Common myeloid progenitor, CD34-positive (primary cell): ENCODE results near the gene MCM10.

Experiments used
- CTCF ChIA-PET: fragments of 350-600 bp; sonication (Branson Sonifier 250); formaldehyde crosslinking; loops from one replicate; lab custom pipeline; 2021; ENCODE audit warnings: antibody characterized with exemption; lab: Charles Lee
- POLR2A ChIA-PET: fragments of 350-600 bp; sonication (Branson Sonifier 250); formaldehyde crosslinking; loops from one replicate; lab custom pipeline; 2021; ENCODE audit warnings: antibody characterized with exemption; lab: Charles Lee
- DNase-seq, 3 donors: peaks; one replicate each; pipeline versions ENCODE4 v3.0.0 to v3.0.0-alpha.2; 2013
- H3K27ac ChIP-seq, 2 experiments: 1 replicate in 1 of 2; 2 replicates in 1 of 2; pipeline ENCODE4 v1.7.0; 2013; ENCODE audit warnings: inconsistent platforms in 2 of 2, low read length in 2 of 2, mild to moderate bottlenecking in 2 of 2, low read depth in 1 of 2, moderate library complexity in 1 of 2; ENCODE audit not compliant: severe bottlenecking in 2 of 2, insufficient read depth in 1 of 2, poor library complexity in 1 of 2
- H3K27me3 ChIP-seq, 5 experiments: replicated peaks in 2 of 5; 1 replicate in 3 of 5; 2 replicates in 2 of 5; pipeline versions ENCODE4 v1.6.1 to v1.7.0; 2013; ENCODE audit warnings: low read length in 4 of 5, mild to moderate bottlenecking in 2 of 5, moderate library complexity in 2 of 5, inconsistent platforms in 1 of 5; ENCODE audit not compliant: insufficient read depth in 5 of 5, control insufficient read depth in 4 of 5
- H3K36me3 ChIP-seq, 4 experiments: 1 replicate in 2 of 4; 2 replicates in 2 of 4; pipeline versions ENCODE4 v1.6.1 to v1.7.0; 2013; ENCODE audit warnings: low read length in 3 of 4, control low read depth in 1 of 4, mild to moderate bottlenecking in 1 of 4; ENCODE audit not compliant: control insufficient read depth in 4 of 4, insufficient read depth in 4 of 4
- H3K4me1 ChIP-seq, 4 experiments: 1 replicate in 3 of 4; 2 replicates in 1 of 4; pipeline versions ENCODE4 v1.6.1 to v1.7.1; 2013; ENCODE audit warnings: low read length in 3 of 4, mild to moderate bottlenecking in 3 of 4, control low read depth in 1 of 4, inconsistent platforms in 1 of 4, moderate library complexity in 1 of 4; ENCODE audit not compliant: control insufficient read depth in 4 of 4, insufficient read depth in 4 of 4; ENCODE audit errors: control extremely low read depth in 1 of 4
- H3K4me3 ChIP-seq, 7 experiments: 1 replicate in 4 of 7; 2 replicates in 3 of 7; pipeline versions ENCODE4 v1.5.1 to v1.7.0; 2013; ENCODE audit warnings: mild to moderate bottlenecking in 7 of 7, low read length in 6 of 7, moderate library complexity in 6 of 7, inconsistent platforms in 2 of 7, low read depth in 2 of 7, control low read depth in 1 of 7; ENCODE audit not compliant: insufficient read depth in 4 of 7, control insufficient read depth in 1 of 7; ENCODE audit errors: extremely low read depth in 1 of 7
- H3K9me3 ChIP-seq, 5 experiments: 1 replicate in 4 of 5; 2 replicates in 1 of 5; pipeline versions ENCODE4 v1.6.1 to v1.7.1; 2013; ENCODE audit warnings: low read length in 4 of 5, mild to moderate bottlenecking in 2 of 5, inconsistent platforms in 1 of 5, low read depth in 1 of 5, moderate library complexity in 1 of 5; ENCODE audit not compliant: control insufficient read depth in 4 of 5, insufficient read depth in 2 of 5; ENCODE audit errors: control extremely low read depth in 1 of 5
- WGBS: methylation state at CpG from one replicate; pipeline ENCODE4 v1.1.5; 2013; ENCODE audit not compliant: insufficient coverage; 5-methylcytosine and 5-hydroxymethylcytosine counted together

The MCM10 gene

DNA sequence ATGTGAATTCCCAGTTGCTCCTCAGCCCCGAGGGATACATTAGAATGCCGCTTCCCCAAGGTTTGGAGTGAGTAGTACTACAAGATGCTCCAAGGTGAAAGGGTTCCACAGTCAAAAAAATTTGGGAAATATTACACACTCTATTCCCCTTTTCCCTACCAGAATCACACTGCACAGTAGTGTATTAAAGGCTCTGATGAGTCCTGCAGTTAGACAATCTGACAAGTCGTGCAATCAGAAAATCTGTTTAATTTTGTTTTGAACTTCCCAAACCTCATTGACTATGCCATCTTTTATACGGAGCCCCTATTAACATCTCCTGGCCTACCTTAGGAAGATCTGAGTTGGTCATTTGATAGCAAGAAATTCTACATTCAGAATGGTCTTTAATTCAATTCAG is 86.4 kb downstream of the MCM10 start:
- 91% methylated on average over 3 of the region's 4 CpGs for WGBS
- H3K27me3 ChIP-seq, result no peaks in the 10 kb centered on the region
- peaks cover 0 to 4% (median 0%) of the 10 kb centered on the region in 4 experiments for H3K4me1 ChIP-seq
- POLR2A ChIA-PET, result interaction anchor here (0.5 kb wide), 1 partner anchor 104 kb away, joined by 3 read pairs; no protein-coding TSS in a partner anchor
- H3K27ac ChIP-seq, result no peak overlapping the region
- H3K4me3 ChIP-seq, result no peak overlapping the region
- CTCF ChIA-PET, result no interaction called here
- H3K9me3 ChIP-seq, result peaks cover 0 to 1% (median 0%) of the 10 kb centered on the region in 5 experiments
- H3K36me3 ChIP-seq, result no peaks in the 10 kb centered on the region
- no peak for DNase-seq

DNA sequence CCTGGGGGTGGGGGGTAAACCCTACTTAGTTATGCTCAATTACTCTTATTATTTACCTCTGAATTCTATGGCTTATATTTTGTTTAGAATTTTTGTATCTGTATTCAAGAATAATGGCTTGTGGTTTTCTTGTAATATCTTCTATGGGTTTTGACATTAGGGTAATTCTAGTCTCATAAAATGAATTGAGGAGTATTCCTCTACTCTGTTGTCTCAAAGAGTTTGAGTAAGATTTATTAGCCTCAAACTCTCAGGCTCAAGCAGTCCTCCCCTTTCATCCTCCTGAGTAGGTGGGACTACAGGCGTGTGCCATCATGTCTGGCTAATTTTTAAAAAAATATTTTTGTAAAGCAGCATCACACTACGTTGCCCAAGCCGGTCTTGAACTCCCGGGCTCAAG is 92.4 kb downstream of the MCM10 start:
- Histone ChIP-seq H3K4me1 (peaks cover 0 to 4% (median 0%) of the 10 kb centered on the region in 4 experiments), H3K27ac (no peak overlapping the region), H3K4me3 (no peak overlapping the region), H3K36me3 (no peaks in the 10 kb centered on the region), H3K27me3 (no peaks in the 10 kb centered on the region), H3K9me3 (no peaks in the 10 kb centered on the region)
- ChIA-PET POLR2A (no interaction called here), CTCF (no interaction called here)
- DNase-seq, result no peak
- 100% methylated on average over 3 of the region's 4 CpGs for WGBS

GRCh38 chr10:13256627-13257026 is 95.3 kb downstream of the MCM10 start:
- 100% methylated on average over 1 of the region's 2 CpGs for WGBS
- POLR2A ChIA-PET, result no interaction called here
- no peaks in the 10 kb centered on the region for H3K9me3 ChIP-seq
- H3K4me3 ChIP-seq, result no peak overlapping the region
- H3K27me3 ChIP-seq, result no peaks in the 10 kb centered on the region
- H3K27ac ChIP-seq, result no peak overlapping the region
- peaks cover 0 to 4% (median 0%) of the 10 kb centered on the region in 4 experiments for H3K4me1 ChIP-seq
- DNase-seq, result no peak
- CTCF ChIA-PET, result no interaction called here
- no peaks in the 10 kb centered on the region for H3K36me3 ChIP-seq

DNA sequence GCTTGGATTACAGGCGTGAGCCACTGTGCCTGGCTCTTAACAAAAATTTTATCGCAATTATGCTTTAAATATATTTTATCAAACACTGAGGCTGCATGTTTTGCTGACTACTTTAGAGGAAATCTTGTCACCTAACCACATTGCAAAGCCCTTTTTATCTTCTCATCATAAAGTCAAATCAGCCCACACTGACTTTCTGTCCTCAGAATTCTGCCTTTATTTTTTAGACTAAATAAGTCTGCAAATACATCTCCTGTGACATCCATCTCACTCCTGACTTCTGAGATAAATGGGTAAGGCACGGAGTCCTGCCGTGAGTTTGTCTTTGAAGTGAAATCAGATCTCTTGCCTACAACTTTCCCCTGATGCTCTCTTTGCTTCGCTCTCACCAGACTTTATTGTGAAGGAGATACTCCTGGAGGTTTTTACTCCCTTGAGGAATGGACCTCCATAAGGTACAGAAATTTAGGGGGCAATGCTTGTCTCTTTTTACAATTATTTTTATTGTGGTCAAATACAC is 96.3 kb downstream of the MCM10 start:
- DNase-seq, result no peak
- no peak overlapping the region for H3K27ac ChIP-seq
- ChIA-PET CTCF (no interaction called here), POLR2A (no interaction called here)
- no peaks in the 10 kb centered on the region for H3K36me3 ChIP-seq
- H3K4me3 ChIP-seq, result no peak overlapping the region
- no peaks in the 10 kb centered on the region for H3K9me3 ChIP-seq
- no peaks in the 10 kb centered on the region for H3K4me1 ChIP-seq
- no peaks in the 10 kb centered on the region for H3K27me3 ChIP-seq
- WGBS, result 100% methylated on average over 1 of the region's 5 CpGs
